Right lung (tissue), 5 donors: ENCODE measurements around the gene SNX10. TPM values are rescaled to one million over a fixed set of nuclear protein-coding genes. Genes with fewer than 3 reads are reported as not detected.

Experiments used
- DNase-seq, 2 donors: peaks; one replicate each; pipeline ENCODE4 v3.0.0-alpha.2; 2013
- polyA plus RNA-seq, 5 donors: library from polyadenylated mRNA; unstranded; fragments of 120-200 nt; gene quantifications; one replicate each; pipeline versions ENCODE4 v1.2.1 to v1.2.3, GENCODE V29; 2013; ENCODE audit warnings: inconsistent platforms in 1 of 5, low replicate concordance in 1 of 5; ENCODE audit not compliant: insufficient read length in 5 of 5, insufficient read depth in 1 of 5

Gene SNX10
- polyA plus RNA-seq, 5 donors = 5.7 to 16.1 (median 8.4) TPM

GRCh38 chr7:26399736-26400135 is 108.1 kb downstream of the SNX10 start:
- DNase-seq = no peak

DNA sequence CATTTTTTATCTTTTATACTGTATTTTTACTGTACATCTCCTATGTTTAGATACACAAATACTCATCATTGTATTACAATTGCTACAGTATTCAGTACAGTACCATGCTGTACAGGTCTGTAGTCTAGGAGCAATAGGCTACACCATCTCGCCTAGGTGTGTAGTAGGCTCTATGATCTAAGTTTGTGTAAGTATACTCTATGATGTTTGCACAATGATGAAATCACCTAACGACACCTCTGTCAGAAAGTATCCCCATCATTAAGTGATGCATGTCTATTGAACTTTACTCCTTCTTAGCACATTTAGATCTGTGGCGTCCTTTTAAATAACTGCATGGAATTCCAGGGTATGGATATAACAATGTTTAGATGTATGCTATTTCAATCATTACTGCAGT is 112.0 kb downstream of the SNX10 start:
- DNase-seq = no peak

DNA sequence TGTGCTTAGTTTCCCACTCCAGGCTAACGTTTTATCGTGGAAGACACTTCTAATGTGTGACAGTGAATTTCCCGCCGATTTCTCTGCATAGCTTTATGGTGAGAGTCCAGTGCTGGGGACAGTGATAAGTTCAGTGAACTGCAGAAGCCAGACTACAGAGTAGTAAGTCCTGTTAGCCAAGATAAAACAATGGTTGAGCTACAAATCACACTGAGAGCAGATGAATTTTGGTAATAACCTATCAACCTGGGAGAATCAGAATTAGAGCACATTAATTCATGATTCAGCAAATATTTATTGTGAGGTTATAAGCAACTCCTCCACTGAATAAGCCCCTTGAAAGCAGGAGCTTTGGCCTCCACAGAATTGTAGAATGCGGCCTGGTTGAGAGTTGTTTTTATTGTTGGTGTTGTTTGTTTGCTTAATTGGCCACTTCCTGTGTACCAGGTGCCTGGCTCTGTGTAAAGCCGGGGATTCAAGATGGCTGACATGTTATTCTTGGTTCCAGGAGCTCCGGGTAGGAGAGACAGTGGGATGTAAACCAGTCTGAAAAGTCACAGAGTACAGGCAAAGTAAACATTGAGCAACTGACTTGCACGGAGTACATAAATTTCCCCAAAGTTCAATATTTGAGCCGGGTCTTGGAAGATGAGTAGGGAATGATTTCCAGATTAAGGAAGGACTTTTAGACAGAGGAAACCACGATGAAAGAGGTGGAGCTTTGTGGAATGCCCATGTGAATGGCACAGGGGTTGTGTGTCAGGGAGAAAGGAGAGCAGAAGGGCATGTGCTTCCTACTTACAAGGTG is 112.7 kb downstream of the SNX10 start:
- DNase-seq = no peak

DNA sequence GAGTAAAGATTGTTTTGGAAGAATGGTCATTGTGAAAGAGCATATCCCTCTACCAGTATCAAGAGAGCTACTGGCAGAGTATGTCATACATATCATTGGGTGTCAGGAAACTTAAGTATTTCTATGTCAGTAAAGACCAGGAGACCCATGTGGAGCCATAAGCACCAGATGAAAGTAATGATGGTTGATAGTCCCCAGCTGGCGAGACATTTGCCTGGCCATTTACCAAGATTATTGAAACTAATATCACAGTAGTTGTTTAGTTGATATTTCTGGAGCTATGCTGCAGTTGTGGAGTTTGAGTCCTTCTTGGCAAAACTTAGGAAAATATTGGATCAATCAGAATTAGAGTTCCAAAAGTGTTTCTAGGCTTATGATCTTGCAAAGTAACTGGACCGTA is 114.8 kb downstream of the SNX10 start:
- peak; percentile 52 to 53 for DNase-seq

GRCh38 chr7:26409661-26410547 is 118.2 kb downstream of the SNX10 start:
- peak; percentile 21 to 38 for DNase-seq

GRCh38 chr7:26413007-26413691 is 121.5 kb downstream of the SNX10 start:
- no peak for DNase-seq

GRCh38 chr7:26416004-26416403 is 124.3 kb downstream of the SNX10 start:
- no peak for DNase-seq

- no peak for DNase-seq
Observed at GRCh38 chr7:26417911-26418413, 126.3 kb downstream of the SNX10 start.

DNA sequence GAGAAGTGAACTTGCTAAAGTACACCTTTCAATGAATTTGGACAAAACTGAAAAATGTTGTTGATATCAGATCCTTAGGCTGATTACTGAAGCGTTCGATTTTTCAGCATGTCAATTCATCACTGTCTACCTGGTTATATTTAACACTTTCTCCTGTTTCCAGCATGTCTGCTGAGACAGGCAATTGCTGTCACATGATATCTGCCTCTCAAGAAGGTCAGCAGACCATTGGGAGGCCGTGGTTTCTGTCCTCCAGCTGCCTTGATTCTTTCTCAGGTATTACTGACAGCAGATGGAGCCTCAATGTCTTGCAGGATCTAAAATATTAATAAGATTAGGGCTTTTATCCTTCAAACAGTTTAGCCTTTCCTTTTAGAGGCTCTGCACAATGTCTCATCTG is 127.5 kb downstream of the SNX10 start:
- no peak for DNase-seq

GRCh38 chr7:26420422-26421019 is 128.9 kb downstream of the SNX10 start:
- no peak for DNase-seq

DNA sequence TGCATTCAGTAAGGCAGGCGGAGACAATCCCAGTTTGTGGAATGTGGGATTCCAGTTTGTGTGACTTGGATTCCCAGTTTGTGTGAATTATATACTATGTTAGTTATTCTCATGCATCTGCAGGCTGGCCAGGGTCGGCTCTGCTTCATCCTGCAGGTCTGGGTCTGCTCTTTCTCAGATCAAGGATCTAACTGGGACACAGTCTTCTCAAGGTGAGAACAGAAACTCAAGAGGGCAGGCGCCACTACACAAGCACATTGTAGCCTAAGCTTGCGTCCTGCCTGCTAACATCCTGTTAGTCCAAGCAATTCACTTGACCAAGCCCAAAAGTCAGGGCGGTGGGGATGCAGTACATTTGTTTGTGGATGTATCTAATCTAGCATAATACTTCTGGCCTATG is 131.1 kb downstream of the SNX10 start:
- no peak for DNase-seq

DNA sequence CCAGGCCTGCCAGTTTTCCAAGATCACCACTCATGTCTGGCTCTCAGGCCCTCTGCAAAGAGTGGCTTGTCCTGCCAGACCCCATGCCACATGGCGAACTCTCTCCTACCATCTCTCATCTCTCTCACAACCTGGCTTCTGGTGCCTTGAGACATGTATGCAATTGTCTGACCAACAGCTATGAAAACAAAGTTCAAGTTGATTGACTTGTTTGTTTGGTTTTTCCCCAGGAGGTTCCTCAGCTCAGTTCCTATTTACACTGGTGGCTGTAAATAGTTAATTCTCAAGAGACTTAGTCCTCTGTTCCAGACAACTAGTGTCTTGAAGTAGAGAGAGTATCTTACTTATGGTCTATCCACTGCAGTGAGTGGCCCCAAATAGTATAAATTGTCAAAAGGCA is 131.8 kb downstream of the SNX10 start:
- DNase-seq = no peak

Other genes with a start within 250 kb of the SNX10 start
- gene NFE2L3, start 139.7 kb upstream of the SNX10 start, polyA plus RNA-seq = 10 to 100 TPM; 15.8 to 23.2 (median 21.9) TPM
- 1,000 to 10,000 TPM; 1,158 to 1,609 (median 1,399) TPM for gene HNRNPA2B1, start 91.1 kb upstream of the SNX10 start, polyA plus RNA-seq
- 100 to 1,000 TPM; 244 to 380 (median 298) TPM for gene CBX3, start 90.1 kb upstream of the SNX10 start, polyA plus RNA-seq